MCF 10A (cell line): ENCODE results near the gene CSTB. TPM values are rescaled to one million over a fixed set of nuclear protein-coding genes. Genes with fewer than 3 reads are reported as not detected.

Experiments
- BruUV-seq: library from RNA; stranded (reverse); fragments of 400-500 nt; replicated peaks from 2 replicates; lab custom pipeline; 2021; lab: Mats Ljungman, UMichigan
- CTCF ChIA-PET: fragments of 300-600 bp; sonication (Branson Sonifier 250); formaldehyde crosslinking; extraction: SDS; loops from one replicate; lab custom pipeline; 2021; ENCODE audit warnings: antibody characterized with exemption, inconsistent platforms; lab: Yijun Ruan, JAX
- POLR2A ChIA-PET: fragments of 300-600, 350-650 bp; sonication (Branson Sonifier 250); formaldehyde crosslinking; extraction: SDS; loops from one replicate; lab custom pipeline; 2020; ENCODE audit warnings: antibody characterized with exemption, inconsistent platforms; lab: Yijun Ruan, JAX
- DNase-seq: peaks from one replicate; pipeline ENCODE4 v3.0.0-alpha.2; 2018; ENCODE audit not compliant: unreplicated experiment
- H3K27ac Mint-ChIP-seq: one replicate; pipeline ENCODE4 v1.8.0; 2022; ENCODE audit warnings: mild to moderate bottlenecking, low read depth, mixed read lengths; ENCODE audit not compliant: unreplicated experiment
- H3K27me3 Mint-ChIP-seq: one replicate; pipeline ENCODE4 v1.8.0; 2022; ENCODE audit warnings: mixed read lengths; ENCODE audit not compliant: insufficient read depth, unreplicated experiment
- H3K36me3 Mint-ChIP-seq: one replicate; pipeline ENCODE4 v1.8.0; 2022; ENCODE audit warnings: mild to moderate bottlenecking, moderate library complexity, mixed read lengths; ENCODE audit not compliant: insufficient read depth, unreplicated experiment
- H3K4me1 Mint-ChIP-seq: one replicate; pipeline ENCODE4 v1.8.0; 2022; ENCODE audit warnings: mixed read lengths; ENCODE audit not compliant: insufficient read depth, unreplicated experiment
- H3K4me3 Mint-ChIP-seq: one replicate; pipeline ENCODE4 v1.8.0; 2022; ENCODE audit warnings: mild to moderate bottlenecking, moderate library complexity, mixed read lengths; ENCODE audit not compliant: unreplicated experiment
- H3K9me3 Mint-ChIP-seq: one replicate; pipeline ENCODE4 v1.8.0; 2022; ENCODE audit warnings: mixed read lengths; ENCODE audit not compliant: unreplicated experiment
- intact Hi-C: fragments of 100-400 bp; cut with micrococcal nuclease; formaldehyde crosslinking; loops from 2 replicates; pipeline ENCODE4 v1.14.1; 2022
- total RNA-seq: library from RNA; stranded (reverse); gene quantifications from 2 replicates; pipeline ENCODE4 v1.2.3, GENCODE V29; 2022
- TF ChIP-seq, protein P1 (sequence below): fragments of 200-600 bp; IDR thresholded peaks from one replicate; pipeline ENCODE4 v1.8.0; 2022; ENCODE audit warnings: antibody characterized with exemption, mild to moderate bottlenecking; ENCODE audit not compliant: unreplicated experiment

Gene CSTB
- total RNA-seq, 1 experiment from 2014 or later: 60.5 TPM

DNA sequence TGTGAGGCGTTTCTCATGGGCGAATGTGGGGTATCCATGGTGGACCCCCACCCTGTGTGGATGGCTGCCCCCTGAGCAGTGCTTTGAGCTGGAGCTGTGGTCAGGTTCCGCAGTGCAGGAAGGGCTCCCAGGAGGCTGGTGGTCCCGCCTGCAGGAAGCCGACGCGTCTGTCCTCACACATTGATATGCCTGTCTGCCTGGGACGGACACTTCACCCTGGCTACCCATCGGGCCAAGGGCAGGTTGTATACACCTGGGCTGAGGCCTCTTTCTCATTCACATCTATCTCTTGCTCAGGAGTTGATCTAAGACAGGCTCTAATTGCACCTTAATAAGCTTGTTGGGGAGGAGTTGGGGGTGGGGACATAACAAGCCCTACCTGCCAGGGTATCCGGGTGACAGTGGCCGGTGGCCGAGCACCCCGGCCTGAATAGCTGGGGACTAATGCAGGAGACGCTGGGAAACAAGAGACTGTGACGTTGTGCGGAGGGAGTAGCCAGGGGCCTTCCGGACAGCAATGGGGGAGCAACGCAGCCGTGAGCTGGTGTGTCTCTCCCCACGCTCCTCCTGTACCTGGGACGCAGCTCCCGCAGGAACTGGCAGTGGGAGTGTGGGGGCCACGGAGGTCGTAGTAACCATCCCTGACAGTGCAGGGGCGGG, 35.5 kb downstream of the CSTB start:
- no peak for DNase-seq
- Mint-ChIP-seq H3K27me3 (no peaks in the 10 kb centered on the region), H3K27ac (no peak overlapping the region), H3K9me3 (no peaks in the 10 kb centered on the region), H3K4me3 (no peak overlapping the region), H3K4me1 (peaks cover 5% of the 10 kb centered on the region), H3K36me3 (peaks cover 58% of the 10 kb centered on the region)
- intact Hi-C loops: no loop called here
- CTCF ChIA-PET: no interaction called here
- POLR2A ChIA-PET: interaction anchor here (0.7 to 1.1 kb wide), 2 partner anchors 21 to 48 kb away, joined by 3 read pairs; no protein-coding TSS in a partner anchor
- no TSS peak for BruUV-seq
- TF ChIP-seq, protein P1, sequence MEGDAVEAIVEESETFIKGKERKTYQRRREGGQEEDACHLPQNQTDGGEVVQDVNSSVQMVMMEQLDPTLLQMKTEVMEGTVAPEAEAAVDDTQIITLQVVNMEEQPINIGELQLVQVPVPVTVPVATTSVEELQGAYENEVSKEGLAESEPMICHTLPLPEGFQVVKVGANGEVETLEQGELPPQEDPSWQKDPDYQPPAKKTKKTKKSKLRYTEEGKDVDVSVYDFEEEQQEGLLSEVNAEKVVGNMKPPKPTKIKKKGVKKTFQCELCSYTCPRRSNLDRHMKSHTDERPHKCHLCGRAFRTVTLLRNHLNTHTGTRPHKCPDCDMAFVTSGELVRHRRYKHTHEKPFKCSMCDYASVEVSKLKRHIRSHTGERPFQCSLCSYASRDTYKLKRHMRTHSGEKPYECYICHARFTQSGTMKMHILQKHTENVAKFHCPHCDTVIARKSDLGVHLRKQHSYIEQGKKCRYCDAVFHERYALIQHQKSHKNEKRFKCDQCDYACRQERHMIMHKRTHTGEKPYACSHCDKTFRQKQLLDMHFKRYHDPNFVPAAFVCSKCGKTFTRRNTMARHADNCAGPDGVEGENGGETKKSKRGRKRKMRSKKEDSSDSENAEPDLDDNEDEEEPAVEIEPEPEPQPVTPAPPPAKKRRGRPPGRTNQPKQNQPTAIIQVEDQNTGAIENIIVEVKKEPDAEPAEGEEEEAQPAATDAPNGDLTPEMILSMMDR: no peak

DNA sequence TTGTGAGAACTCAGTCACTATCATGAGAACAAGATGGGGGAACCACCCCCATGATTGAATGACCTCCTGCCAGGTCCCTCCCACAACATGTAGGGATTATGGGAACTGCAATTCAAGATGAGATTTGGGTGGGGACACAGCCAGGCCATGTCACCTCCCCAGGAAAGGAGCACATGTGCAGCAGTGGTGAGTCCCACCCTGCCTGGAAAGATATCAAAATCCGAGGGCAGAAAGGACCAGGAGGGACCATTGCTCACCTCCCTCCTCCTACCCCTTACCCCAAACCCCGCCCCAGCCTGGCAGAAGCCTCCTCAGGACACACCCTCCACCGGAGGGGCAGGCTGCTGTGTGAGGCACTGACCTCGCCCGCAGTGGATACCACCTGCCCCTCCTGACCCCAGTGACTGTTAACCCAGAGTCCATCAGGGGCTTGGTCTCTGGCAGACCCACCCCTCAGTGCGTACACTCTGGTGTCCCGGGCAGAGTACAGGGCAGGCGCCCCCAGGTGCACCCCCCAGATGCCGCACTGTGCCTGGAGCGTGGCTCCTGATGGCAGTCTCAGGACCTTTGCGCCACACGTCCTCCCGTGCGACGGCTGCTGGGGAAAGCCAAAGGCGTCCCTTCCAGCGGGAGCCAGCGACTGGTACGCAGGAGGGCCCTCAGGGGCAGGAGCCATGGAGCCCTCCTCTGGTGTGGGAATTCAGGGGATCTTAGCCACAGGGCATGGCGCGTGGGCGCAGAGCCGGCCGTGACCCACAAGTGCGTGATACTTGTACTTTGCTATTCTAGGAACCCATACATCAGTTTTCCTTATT, 36.3 kb downstream of the CSTB start:
- Mint-ChIP-seq H3K36me3 (peaks cover 54% of the 10 kb centered on the region), H3K4me1 (peaks cover 5% of the 10 kb centered on the region), H3K4me3 (no peak overlapping the region), H3K27me3 (no peaks in the 10 kb centered on the region), H3K27ac (no peak overlapping the region), H3K9me3 (no peaks in the 10 kb centered on the region)
- ChIA-PET CTCF (no interaction called here), POLR2A (interaction anchor here (0.7 to 1.1 kb wide), 2 partner anchors 20 to 47 kb away, joined by 3 read pairs; no protein-coding TSS in a partner anchor)
- DNase-seq: no peak
- no TSS peak for BruUV-seq
- TF ChIP-seq, protein P1: no peak
- intact Hi-C loops: no loop called here

DNA sequence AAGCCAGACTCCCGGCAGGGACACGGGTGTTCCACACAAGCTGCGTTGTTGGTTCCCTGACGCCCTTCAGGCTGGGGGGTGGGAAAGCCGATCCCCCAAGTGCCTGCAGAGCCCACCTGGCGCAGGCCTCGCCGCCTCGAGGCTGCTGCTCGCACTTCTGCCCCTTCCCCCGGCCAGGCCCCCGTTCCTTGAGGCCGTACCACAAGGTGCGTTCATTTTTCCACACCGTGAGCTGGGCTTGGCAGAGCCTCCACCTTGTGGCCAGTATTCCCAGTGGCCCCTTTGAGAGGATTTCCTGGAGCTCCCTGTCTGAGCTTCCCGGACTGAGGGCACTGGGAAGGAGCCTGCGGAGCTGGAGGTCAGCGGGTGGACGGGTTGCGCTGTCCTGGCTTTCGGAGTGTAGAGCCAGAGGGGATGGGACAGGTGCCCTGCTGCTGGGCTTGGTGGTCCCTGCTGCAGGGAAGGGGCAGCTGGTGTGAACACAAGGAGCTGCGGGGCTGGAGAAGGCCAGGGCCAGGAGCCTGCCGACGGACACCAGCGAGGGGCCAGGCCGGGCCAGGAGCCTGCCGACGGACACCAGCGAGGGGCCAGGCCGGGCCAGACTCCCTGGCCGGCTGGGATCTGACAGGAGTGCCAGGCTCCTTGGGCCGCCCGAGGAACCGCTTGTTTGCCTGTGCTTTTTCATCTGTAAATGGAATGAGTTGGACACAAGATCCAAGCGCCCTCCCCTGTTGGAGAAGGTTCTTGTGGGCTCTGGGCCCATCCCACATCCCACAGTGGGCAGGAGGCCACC, 38.8 kb downstream of the CSTB start:
- no peak for DNase-seq
- H3K27ac Mint-ChIP-seq: no peak overlapping the region
- intact Hi-C loops: no loop called here
- POLR2A ChIA-PET: no interaction called here
- TF ChIP-seq, protein P1: no peak
- no TSS peak for BruUV-seq
- H3K27me3 Mint-ChIP-seq: no peaks in the 10 kb centered on the region
- H3K36me3 Mint-ChIP-seq: peaks cover 56% of the 10 kb centered on the region
- no peak overlapping the region for H3K4me3 Mint-ChIP-seq
- no peaks in the 10 kb centered on the region for H3K9me3 Mint-ChIP-seq
- CTCF ChIA-PET: interaction anchor here (0.6 to 0.7 kb wide), 2 partner anchors 52 to 66 kb away, joined by 3 to 5 read pairs; partner anchors contain the start of gene RRP1
- H3K4me1 Mint-ChIP-seq: peaks cover 16% of the 10 kb centered on the region
